GM23338 (cell line): ENCODE results near the gene NR2C1. TPM values are rescaled to one million over a fixed set of nuclear protein-coding genes. Genes with fewer than 3 reads are reported as not detected.

Experiments used
- ATAC-seq: fragments of 200-7000 bp; cut with Tn5 transposase; 3 replicates; pipeline ENCODE4 v1.9.1; 2020
- DNase-seq: peaks from one replicate; pipeline ENCODE4 v3.0.0-alpha.2; 2015; ENCODE audit warnings: low spot score
- H2AFZ ChIP-seq: fragments of 200-600 bp; sonication (generic); 2 replicates; pipeline ENCODE4 v1.8.0; 2016; ENCODE audit warnings: antibody characterized with exemption, mild to moderate bottlenecking, moderate library complexity
- H3F3A ChIP-seq: fragments of 200-600 bp; sonication (generic); replicated peaks from 2 replicates; pipeline ENCODE4 v1.8.0; 2017; ENCODE audit warnings: antibody characterized with exemption, mixed run types, low read depth
- H3K27ac ChIP-seq: fragments of 200-600 bp; sonication (generic); 2 replicates; pipeline ENCODE4 v1.6.1; 2016; ENCODE audit warnings: low read depth
- H3K27me3 ChIP-seq: fragments of 200-600 bp; sonication (generic); 2 replicates; pipeline ENCODE4 v1.8.0; 2016; ENCODE audit warnings: mild to moderate bottlenecking, mixed run types, moderate library complexity; ENCODE audit not compliant: insufficient read depth
- H3K36me3 ChIP-seq: fragments of 200-600 bp; sonication (generic); 2 replicates; pipeline ENCODE4 v1.8.0; 2016; ENCODE audit warnings: mild to moderate bottlenecking; ENCODE audit not compliant: insufficient read depth
- H3K4me1 ChIP-seq: fragments of 200-600 bp; sonication (generic); 2 replicates; pipeline ENCODE4 v1.8.0; 2016; ENCODE audit warnings: mild to moderate bottlenecking, moderate library complexity; ENCODE audit not compliant: insufficient read depth
- H3K4me2 ChIP-seq: fragments of 200-600 bp; sonication (generic); 2 replicates; pipeline ENCODE4 v1.7.1; 2017; ENCODE audit warnings: mixed run types
- H3K4me3 ChIP-seq: fragments of 200-600 bp; sonication (generic); 2 replicates; pipeline ENCODE4 v1.6.1; 2016; ENCODE audit warnings: mixed run types
- H3K79me2 ChIP-seq: fragments of 200-600 bp; sonication (generic); replicated peaks from 2 replicates; pipeline ENCODE4 v1.8.0; 2017; ENCODE audit warnings: mild to moderate bottlenecking; ENCODE audit not compliant: insufficient read depth
- H3K9me2 ChIP-seq: fragments of 200-600 bp; sonication (generic); 2 replicates; pipeline ENCODE4 v1.8.0; 2017; ENCODE audit not compliant: insufficient read depth
- H4K20me1 ChIP-seq: fragments of 200-600 bp; sonication (generic); replicated peaks from 2 replicates; pipeline ENCODE4 v1.8.0; 2017; ENCODE audit warnings: mild to moderate bottlenecking; ENCODE audit not compliant: insufficient read depth
- H3K27ac Mint-ChIP-seq: 2 replicates; pipeline ENCODE4 v1.8.0; 2020; ENCODE audit warnings: inconsistent platforms, mild to moderate bottlenecking, moderate library complexity, mixed read lengths
- H3K27me3 Mint-ChIP-seq: 3 replicates; pipeline ENCODE4 v1.8.0; 2022; ENCODE audit warnings: low read depth, mild to moderate bottlenecking, moderate library complexity, mixed read lengths, inconsistent platforms; ENCODE audit not compliant: insufficient read depth, poor library complexity
- H3K36me3 Mint-ChIP-seq: 3 replicates; pipeline ENCODE4 v1.8.0; 2021; ENCODE audit warnings: low read depth, mild to moderate bottlenecking, inconsistent platforms, moderate library complexity, mixed read lengths
- H3K4me1 Mint-ChIP-seq: 3 replicates; pipeline ENCODE4 v1.8.0; 2020; ENCODE audit warnings: mild to moderate bottlenecking, inconsistent platforms, mixed read lengths
- H3K4me3 Mint-ChIP-seq: 3 replicates; pipeline ENCODE4 v1.8.0; 2021; ENCODE audit warnings: moderate library complexity, mild to moderate bottlenecking, inconsistent platforms, mixed read lengths
- H3K9me3 Mint-ChIP-seq: 3 replicates; pipeline ENCODE4 v1.8.0; 2020; ENCODE audit warnings: moderate library complexity, mild to moderate bottlenecking, inconsistent platforms, mixed read lengths
- CREB1 ChIP-seq: fragments of 250-450 bp; sonication (Bioruptor Pico); IDR thresholded peaks from 2 replicates; pipeline ENCODE4 v1.5.0; 2020; ENCODE audit warnings: low read depth, mild to moderate bottlenecking, moderate library complexity
- ETS1 ChIP-seq: IDR thresholded peaks from 2 replicates; pipeline ENCODE4 v1.6.1; 2016; ENCODE audit warnings: antibody characterized with exemption
- EZH2 ChIP-seq: fragments of 200-600 bp; sonication (generic); IDR thresholded peaks from one replicate; pipeline ENCODE4 v1.8.0; 2017; ENCODE audit warnings: antibody characterized with exemption, mild to moderate bottlenecking, low read depth; ENCODE audit not compliant: unreplicated experiment
- EZH2phosphoT487 ChIP-seq: fragments of 200-600 bp; sonication (generic); IDR thresholded peaks from one replicate; pipeline ENCODE4 v1.8.1; 2018; ENCODE audit warnings: antibody characterized with exemption; ENCODE audit not compliant: unreplicated experiment
- JUNB ChIP-seq: IDR thresholded peaks from one replicate; pipeline ENCODE4 v1.6.1; 2016; ENCODE audit warnings: antibody characterized with exemption; ENCODE audit not compliant: unreplicated experiment
- NANOG ChIP-seq: IDR thresholded peaks from 2 replicates; pipeline ENCODE4 v1.6.1; 2016; ENCODE audit warnings: antibody characterized with exemption, borderline replicate concordance
- STAT1 ChIP-seq: IDR thresholded peaks from one replicate; pipeline ENCODE4 v1.6.1; 2016; ENCODE audit warnings: antibody characterized with exemption; ENCODE audit not compliant: unreplicated experiment
- ZNF114 ChIP-seq: fragments of 250-450 bp; sonication (Bioruptor Pico); IDR thresholded peaks from 2 replicates; pipeline ENCODE4 v1.5.0; 2020; ENCODE audit warnings: mild to moderate bottlenecking, moderate library complexity
- ZNF331 ChIP-seq: fragments of 250-450 bp; sonication (Bioruptor Pico); IDR thresholded peaks from 2 replicates; pipeline ENCODE4 v1.5.0; 2020; ENCODE audit warnings: low read depth, mild to moderate bottlenecking, moderate library complexity
- polyA plus RNA-seq: library from polyadenylated mRNA; unstranded; fragments of >200 nt; fragmentation: Nextera tagmentation; extraction: Ambion mirVana; gene quantifications from 2 replicates; pipeline ENCODE4 v1.2.1, GENCODE V29; 2016
- total RNA-seq: library from RNA; depleted of rRNA; stranded (reverse); fragments of >200 nt; shearing (Covaris generic); gene quantifications from 2 replicates; pipeline ENCODE4 v1.2.3, GENCODE V29; 2014; rRNA removed

NR2C1 gene
- total and polyA plus RNA-seq, 2 experiments from 2014 or later, result 41.1 to 45.3 TPM

- DNase-seq (no peak), ATAC-seq (no peak)
- Histone ChIP-seq H3K4me1 (no peaks in the 10 kb centered on the region), H3K9me2 (no peaks in the 10 kb centered on the region), H3F3A (no peaks in the 10 kb centered on the region), H3K4me2 (no peak overlapping the region), H3K27ac (no peak overlapping the region), H2AFZ (no peak overlapping the region), H3K36me3 (no peaks in the 10 kb centered on the region), H3K4me3 (no peak overlapping the region), H4K20me1 (no peaks in the 10 kb centered on the region), H3K27me3 (no peaks in the 10 kb centered on the region), H3K79me2 (no peaks in the 10 kb centered on the region)
- peaks cover 1% of the 10 kb centered on the region for H3K27me3 Mint-ChIP-seq
- no peak overlapping the region for H3K27ac Mint-ChIP-seq
- H3K36me3 Mint-ChIP-seq, result no peaks in the 10 kb centered on the region; the same call in 2 of the 3 replicates
- no peaks in the 10 kb centered on the region; the same call in 2 of the 3 replicates for H3K4me1 Mint-ChIP-seq
- TF ChIP-seq ZNF331 (CRISPR knock-in tag) (no peak), JUNB (no peak), ZNF114 (CRISPR knock-in tag) (no peak), ETS1 (no peak), EZH2phosphoT487 (no peak), EZH2 (no peak), STAT1 (no peak), NANOG (no peak), CREB1 (CRISPR knock-in tag) (no peak)
- no peaks in the 10 kb centered on the region for H3K9me3 Mint-ChIP-seq
- no peak overlapping the region for H3K4me3 Mint-ChIP-seq
Measured at GRCh38 chr12:94970560-94970959, 102.9 kb downstream of the NR2C1 start.

Other genes starting within 250 kb of the NR2C1 start
- 84.9 and 123 TPM in 2 replicates for gene NDUFA12, start 69.9 kb downstream of the NR2C1 start, total RNA-seq
- 373 and 386 TPM in 2 replicates for gene NDUFA12, start 69.9 kb downstream of the NR2C1 start, polyA plus RNA-seq
- 24.0 and 32.4 TPM in 2 replicates for gene FGD6, start 143.8 kb upstream of the NR2C1 start, total RNA-seq
- 11.9 and 12.9 TPM in 2 replicates for gene FGD6, start 143.8 kb upstream of the NR2C1 start, polyA plus RNA-seq
- 51.5 and 51.9 TPM in 2 replicates for gene VEZT, start 144.2 kb upstream of the NR2C1 start, total RNA-seq
- gene VEZT, start 144.2 kb upstream of the NR2C1 start, polyA plus RNA-seq, result 28.2 and 34.2 TPM in 2 replicates